LHCN-M2 (cell line): Measurements from ENCODE around the gene CLEC4A. TPM values are rescaled to one million over a fixed set of nuclear protein-coding genes. Genes with fewer than 3 reads are reported as not detected.

Source experiments
- total RNA-seq: library from RNA; depleted of rRNA; stranded (reverse); fragments of >200 nt; gene quantifications from 2 replicates; pipeline ENCODE4 v1.2.3, GENCODE V29; 2014; rRNA removed

CLEC4A gene
- total RNA-seq, 1 experiment from 2014 or later = not detected

Other genes starting within 250 kb of the CLEC4A start
- 25.6 and 36.9 TPM in 2 replicates for gene SLC2A3, start 187.4 kb upstream of the CLEC4A start, total RNA-seq
- gene FOXJ2, start 90.9 kb upstream of the CLEC4A start, total RNA-seq = 7.3 and 8.6 TPM in 2 replicates
- gene C3AR1, start 57.3 kb upstream of the CLEC4A start, total RNA-seq = 1.5 and 2.1 TPM in 2 replicates
- 42.9 and 46.8 TPM in 2 replicates for gene NECAP1, start 41.3 kb upstream of the CLEC4A start, total RNA-seq
- gene ZNF705A, start 33.4 kb downstream of the CLEC4A start, total RNA-seq = not detected in 2 replicates
- gene FAM90A1, start 104.0 kb downstream of the CLEC4A start, total RNA-seq = not detected in 2 replicates